ENCODE results near the gene PSAPL1.

Gene PSAPL1

DNA sequence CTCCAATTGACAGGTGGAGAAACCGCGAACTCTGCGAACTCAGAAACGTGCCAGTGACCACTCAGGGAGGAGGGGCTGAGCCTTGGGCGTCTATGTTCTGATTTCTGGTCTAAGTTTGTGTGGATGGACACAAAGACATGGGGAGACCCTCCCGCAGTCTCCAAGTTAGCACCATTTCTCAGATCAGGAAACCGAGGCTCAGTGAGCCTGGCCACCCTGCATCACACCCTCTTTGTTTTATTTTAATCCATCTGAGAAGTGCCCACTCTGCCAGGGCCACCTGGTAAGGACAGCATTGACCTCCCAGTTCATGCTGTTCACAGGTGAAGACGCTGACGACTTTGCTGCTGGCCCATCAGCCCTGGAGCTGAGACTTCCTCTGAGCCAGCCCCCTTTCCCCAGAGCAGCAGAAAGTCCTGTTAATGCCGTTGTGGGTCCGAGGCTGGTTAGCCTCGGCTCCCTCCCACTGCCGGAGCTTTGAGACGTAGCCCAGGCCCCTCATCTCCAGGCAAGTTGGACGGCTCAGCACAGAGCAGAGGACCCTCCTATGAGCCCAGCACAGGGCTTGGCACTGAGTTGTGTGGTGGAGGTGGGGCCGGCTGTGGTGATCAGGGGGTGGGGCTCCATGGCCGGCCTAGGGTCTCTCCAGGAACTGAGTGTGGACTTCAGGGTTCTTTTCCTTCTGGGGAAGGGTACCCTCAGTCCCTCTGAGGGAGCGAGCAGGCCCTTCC lies 43.7 kb downstream of the PSAPL1 start:
- H3K27me3 ChIP-seq (ENCODE audit: low read depth, low read length) = no peaks in the 10 kb centered on the region
- no peak overlapping the region for H3K4me3 ChIP-seq (ENCODE audit: low read depth in 1 of 2, low read length in 2 of 2)
- H3K27ac ChIP-seq (ENCODE audit: low read length) = no peak overlapping the region

DNA sequence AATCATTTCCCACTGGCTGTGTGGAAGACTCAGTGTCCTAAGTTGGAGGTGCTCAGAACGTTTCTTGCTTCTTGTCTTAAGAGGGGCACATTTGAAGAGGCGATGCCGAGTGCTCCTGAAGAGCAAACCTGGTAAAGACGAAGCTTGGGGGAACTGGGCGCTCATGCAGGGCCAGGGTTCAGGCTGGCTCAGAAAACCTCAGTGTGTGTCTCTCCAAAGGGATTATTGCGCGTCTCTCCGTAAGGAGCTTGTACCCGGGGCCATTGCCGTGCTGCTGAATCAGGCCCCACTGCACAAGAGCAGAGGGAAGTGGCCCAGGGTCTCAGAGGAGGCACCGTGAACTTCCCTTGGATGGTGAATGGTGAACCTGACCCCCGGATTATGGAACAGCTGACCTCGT lies 44.4 kb downstream of the PSAPL1 start:
- no peak overlapping the region for H3K27ac ChIP-seq (ENCODE audit: low read length)
- H3K4me1 ChIP-seq (ENCODE audit: control insufficient read depth in 1 of 2, insufficient read depth in 2 of 2, low read length in 2 of 2) = no peaks in the 10 kb centered on the region
- H3K27me3 ChIP-seq (ENCODE audit: low read depth, low read length) = no peaks in the 10 kb centered on the region
- no peaks in the 10 kb centered on the region for H3K9me3 ChIP-seq (ENCODE audit: control insufficient read depth in 1 of 2, low read length in 2 of 2)
- H3K4me3 ChIP-seq (ENCODE audit: low read depth in 1 of 2, low read length in 2 of 2) = no peak overlapping the region
- H3K36me3 ChIP-seq (ENCODE audit: control insufficient read depth in 1 of 2, insufficient read depth in 2 of 2, low read length in 2 of 2) = no peaks in the 10 kb centered on the region

More for the DNA sequence above, 43.7 kb downstream of the PSAPL1 start:
- Histone ChIP-seq H3K4me1 (ENCODE audit: control insufficient read depth in 1 of 2, insufficient read depth in 2 of 2, low read length in 2 of 2) (no peaks in the 10 kb centered on the region), H3K36me3 (ENCODE audit: control insufficient read depth in 1 of 2, insufficient read depth in 2 of 2, low read length in 2 of 2) (no peaks in the 10 kb centered on the region), H3K9me3 (ENCODE audit: control insufficient read depth in 1 of 2, low read length in 2 of 2) (no peaks in the 10 kb centered on the region)

DNA sequence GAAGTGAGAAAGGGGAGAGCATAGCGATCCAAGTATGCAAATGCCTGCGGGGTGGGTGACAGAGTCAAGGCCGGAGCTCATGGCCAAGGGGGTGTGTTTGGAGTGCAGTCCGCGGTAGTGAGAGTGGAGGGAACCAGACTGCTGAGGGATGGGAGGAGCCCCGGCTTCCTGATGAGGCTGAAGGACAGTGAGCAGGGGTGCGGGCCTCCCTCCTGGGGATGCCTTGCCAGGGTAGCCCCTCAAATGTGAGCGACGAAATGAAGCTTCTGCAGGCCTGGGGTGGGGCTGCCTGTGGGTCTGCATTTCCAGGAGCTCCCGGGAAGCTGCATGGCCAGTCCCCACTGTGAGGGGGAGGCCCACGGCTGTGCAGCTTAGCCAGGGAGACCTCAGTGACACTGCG lies 45.0 kb downstream of the PSAPL1 start:
- no peaks in the 10 kb centered on the region for H3K9me3 ChIP-seq (ENCODE audit: control insufficient read depth in 1 of 2, low read length in 2 of 2)
- H3K4me3 ChIP-seq (ENCODE audit: low read depth in 1 of 2, low read length in 2 of 2) = no peak overlapping the region
- no peak overlapping the region for H3K27ac ChIP-seq (ENCODE audit: low read length)
- H3K36me3 ChIP-seq (ENCODE audit: control insufficient read depth in 1 of 2, insufficient read depth in 2 of 2, low read length in 2 of 2) = no peaks in the 10 kb centered on the region
- no peaks in the 10 kb centered on the region for H3K27me3 ChIP-seq (ENCODE audit: low read depth, low read length)
- no peaks in the 10 kb centered on the region for H3K4me1 ChIP-seq (ENCODE audit: control insufficient read depth in 1 of 2, insufficient read depth in 2 of 2, low read length in 2 of 2)

DNA sequence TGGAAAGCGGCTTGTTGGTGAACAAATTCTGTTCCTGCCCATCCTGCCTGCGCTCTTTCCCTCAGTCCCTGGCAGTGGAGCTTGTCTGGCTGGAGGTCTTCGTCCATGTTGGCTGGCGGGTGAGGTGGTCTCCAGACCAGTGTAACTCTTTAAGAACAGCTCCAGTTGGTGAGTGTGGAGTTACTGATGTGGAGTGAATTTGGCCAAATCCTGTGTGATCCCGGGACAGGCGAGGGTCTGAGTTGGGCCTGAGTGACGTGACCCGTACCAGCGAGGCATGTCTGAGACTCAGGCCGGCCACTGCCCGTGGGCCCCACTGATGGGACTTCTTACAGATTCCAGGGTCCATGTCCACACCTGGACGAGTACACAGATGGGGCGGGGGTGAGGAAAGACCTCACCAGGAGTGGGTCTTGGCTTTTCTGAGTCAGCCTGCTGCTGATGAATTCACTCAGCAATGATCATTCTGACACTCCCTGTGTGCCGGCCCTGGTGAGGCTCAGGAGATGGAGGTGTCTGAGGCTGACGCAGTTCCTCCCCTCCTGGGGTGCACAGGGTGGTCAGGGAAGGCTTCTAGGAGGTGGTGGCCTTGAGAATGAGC lies 45.5 kb downstream of the PSAPL1 start:
- H3K36me3 ChIP-seq (ENCODE audit: control insufficient read depth in 1 of 2, insufficient read depth in 2 of 2, low read length in 2 of 2) = no peaks in the 10 kb centered on the region
- H3K27me3 ChIP-seq (ENCODE audit: low read depth, low read length) = no peaks in the 10 kb centered on the region
- no peak overlapping the region for H3K4me3 ChIP-seq (ENCODE audit: low read depth in 1 of 2, low read length in 2 of 2)
- no peak overlapping the region for H3K27ac ChIP-seq (ENCODE audit: low read length)
- no peaks in the 10 kb centered on the region for H3K9me3 ChIP-seq (ENCODE audit: control insufficient read depth in 1 of 2, low read length in 2 of 2)
- H3K4me1 ChIP-seq (ENCODE audit: control insufficient read depth in 1 of 2, insufficient read depth in 2 of 2, low read length in 2 of 2) = no peaks in the 10 kb centered on the region

DNA sequence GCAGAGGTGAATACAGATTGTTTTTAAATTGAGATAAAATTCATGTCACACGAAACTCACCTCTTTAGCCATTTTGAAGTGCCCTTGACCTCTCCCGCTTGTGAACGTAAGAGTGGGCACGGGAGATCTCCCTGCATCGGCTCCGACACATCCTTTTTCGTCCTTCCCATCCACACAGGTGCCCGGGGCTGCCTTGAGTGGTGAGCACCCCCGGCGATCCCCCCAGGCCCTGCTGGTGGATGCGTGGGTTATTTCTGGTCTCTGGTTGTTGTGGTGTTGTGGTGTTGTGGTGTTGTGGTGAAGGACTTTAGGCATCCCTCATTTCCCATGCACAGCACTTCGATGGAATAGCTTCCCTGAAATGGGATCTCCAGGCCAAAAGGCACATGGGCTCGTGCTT lies 46.1 kb downstream of the PSAPL1 start:
- Histone ChIP-seq H3K4me3 (ENCODE audit: low read depth in 1 of 2, low read length in 2 of 2) (no peak overlapping the region), H3K9me3 (ENCODE audit: control insufficient read depth in 1 of 2, low read length in 2 of 2) (no peaks in the 10 kb centered on the region), H3K27ac (ENCODE audit: low read length) (no peak overlapping the region), H3K27me3 (ENCODE audit: low read depth, low read length) (no peaks in the 10 kb centered on the region), H3K4me1 (ENCODE audit: control insufficient read depth in 1 of 2, insufficient read depth in 2 of 2, low read length in 2 of 2) (no peaks in the 10 kb centered on the region), H3K36me3 (ENCODE audit: control insufficient read depth in 1 of 2, insufficient read depth in 2 of 2, low read length in 2 of 2) (no peaks in the 10 kb centered on the region)

DNA sequence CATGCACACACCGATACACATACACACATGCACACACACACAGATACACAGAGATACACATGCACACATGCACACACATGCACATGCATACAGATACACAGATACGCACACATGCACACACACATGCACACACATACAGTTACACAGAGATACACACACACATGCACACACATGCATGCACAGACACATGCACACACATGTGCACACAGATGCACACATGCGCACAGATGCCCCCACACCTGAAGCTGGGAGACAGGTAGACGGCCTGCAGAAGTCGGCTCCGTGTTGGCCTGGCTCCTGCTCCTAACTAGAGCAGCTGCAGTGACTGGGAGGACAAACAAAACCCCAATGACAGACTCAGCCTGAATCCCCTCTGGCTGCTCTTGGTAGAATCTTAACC lies 46.8 kb downstream of the PSAPL1 start:
- H3K27ac ChIP-seq (ENCODE audit: low read length) = no peak overlapping the region
- no peak overlapping the region for H3K4me3 ChIP-seq (ENCODE audit: low read depth in 1 of 2, low read length in 2 of 2)
- no peaks in the 10 kb centered on the region for H3K4me1 ChIP-seq (ENCODE audit: control insufficient read depth in 1 of 2, insufficient read depth in 2 of 2, low read length in 2 of 2)
- no peaks in the 10 kb centered on the region for H3K27me3 ChIP-seq (ENCODE audit: low read depth, low read length)
- H3K9me3 ChIP-seq (ENCODE audit: control insufficient read depth in 1 of 2, low read length in 2 of 2) = no peaks in the 10 kb centered on the region
- no peaks in the 10 kb centered on the region for H3K36me3 ChIP-seq (ENCODE audit: control insufficient read depth in 1 of 2, insufficient read depth in 2 of 2, low read length in 2 of 2)

DNA sequence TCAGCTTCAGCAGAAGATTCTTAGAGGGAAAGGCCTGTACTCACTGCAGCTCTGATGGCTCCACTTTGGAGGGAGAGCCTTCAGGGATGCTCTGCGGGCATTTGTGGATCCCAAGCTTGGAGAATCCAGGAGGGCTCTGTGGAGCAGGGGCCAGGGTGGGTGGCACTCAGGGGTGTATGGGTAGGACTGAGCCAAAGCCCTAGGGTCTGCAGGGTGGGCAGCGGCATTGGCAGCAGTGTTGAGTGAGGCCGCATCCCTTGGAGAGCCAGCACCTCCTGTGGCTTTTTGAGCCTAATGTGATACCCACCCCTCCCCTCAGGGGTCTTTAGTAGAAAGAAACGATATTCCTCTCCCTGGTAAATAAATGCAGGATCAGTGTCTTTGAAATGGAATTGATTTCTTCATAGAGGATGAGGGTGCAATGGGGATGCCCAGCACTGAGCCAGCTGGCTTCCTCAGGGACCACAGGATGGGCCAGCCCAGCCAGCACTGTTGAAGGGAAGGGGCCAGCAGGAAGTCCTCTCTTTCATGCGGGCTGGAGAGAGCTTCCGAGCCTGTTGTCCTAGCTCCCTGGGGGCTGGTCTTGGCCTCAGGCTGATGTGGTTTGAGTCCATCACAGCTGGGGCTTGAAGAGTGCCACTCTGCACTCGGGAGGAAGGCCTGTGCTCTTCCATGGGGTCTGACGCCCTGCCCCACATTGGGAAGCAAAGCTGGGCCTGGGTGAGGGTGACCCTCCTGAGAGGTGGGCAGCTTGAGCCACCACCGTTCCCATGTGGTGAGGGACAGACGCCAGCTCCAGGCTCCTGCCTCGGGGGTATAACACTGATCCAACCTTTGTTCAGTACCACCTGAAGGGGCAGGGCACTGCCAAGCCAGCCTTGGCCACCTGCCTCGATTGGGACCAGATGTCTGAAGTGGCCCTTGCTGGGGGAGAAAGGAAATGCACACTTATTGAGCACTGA lies 49.5 kb downstream of the PSAPL1 start:
- Histone ChIP-seq H3K27me3 (ENCODE audit: low read depth, low read length) (no peaks in the 10 kb centered on the region), H3K27ac (ENCODE audit: low read length) (no peak overlapping the region), H3K4me1 (ENCODE audit: control insufficient read depth in 1 of 2, insufficient read depth in 2 of 2, low read length in 2 of 2) (no peaks in the 10 kb centered on the region), H3K36me3 (ENCODE audit: control insufficient read depth in 1 of 2, insufficient read depth in 2 of 2, low read length in 2 of 2) (no peaks in the 10 kb centered on the region), H3K9me3 (ENCODE audit: control insufficient read depth in 1 of 2, low read length in 2 of 2) (no peaks in the 10 kb centered on the region), H3K4me3 (ENCODE audit: low read depth in 1 of 2, low read length in 2 of 2) (no peak overlapping the region)

GRCh38 chr4:7384003-7384928 lies 50.5 kb downstream of the PSAPL1 start:
- no peaks in the 10 kb centered on the region for H3K27me3 ChIP-seq (ENCODE audit: low read depth, low read length)
- H3K4me3 ChIP-seq (ENCODE audit: low read depth in 1 of 2, low read length in 2 of 2) = no peak overlapping the region
- no peaks in the 10 kb centered on the region for H3K9me3 ChIP-seq (ENCODE audit: control insufficient read depth in 1 of 2, low read length in 2 of 2)
- peaks cover 0 to 2% of the 10 kb centered on the region in 2 donors for H3K4me1 ChIP-seq (ENCODE audit: control insufficient read depth in 1 of 2, insufficient read depth in 2 of 2, low read length in 2 of 2)
- no peak overlapping the region for H3K27ac ChIP-seq (ENCODE audit: low read length)
- no peaks in the 10 kb centered on the region for H3K36me3 ChIP-seq (ENCODE audit: control insufficient read depth in 1 of 2, insufficient read depth in 2 of 2, low read length in 2 of 2)

DNA sequence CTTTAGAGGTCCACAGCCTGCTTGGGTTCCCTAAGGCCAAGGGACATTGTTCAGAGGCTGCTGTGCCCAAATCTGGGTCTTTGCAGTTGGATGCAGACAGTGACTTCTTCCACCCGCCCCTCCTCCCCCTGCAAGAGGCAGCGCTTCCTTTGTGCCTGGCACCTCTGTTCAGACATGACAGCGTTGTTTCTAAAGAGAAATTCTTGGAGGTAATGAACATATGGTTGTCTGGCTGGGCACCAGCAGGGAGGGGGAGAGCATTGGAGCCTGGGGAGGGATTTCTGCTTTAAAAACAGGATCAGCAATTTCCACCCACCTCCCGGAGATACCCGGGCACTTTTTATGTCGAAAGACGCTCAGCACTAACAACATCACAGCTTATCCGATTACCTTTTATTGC lies 51.5 kb downstream of the PSAPL1 start:
- Histone ChIP-seq H3K4me3 (ENCODE audit: low read depth in 1 of 2, low read length in 2 of 2) (no peak overlapping the region), H3K4me1 (ENCODE audit: control insufficient read depth in 1 of 2, insufficient read depth in 2 of 2, low read length in 2 of 2) (peaks cover 0 to 3% of the 10 kb centered on the region in 2 donors), H3K9me3 (ENCODE audit: control insufficient read depth in 1 of 2, low read length in 2 of 2) (no peaks in the 10 kb centered on the region), H3K36me3 (ENCODE audit: control insufficient read depth in 1 of 2, insufficient read depth in 2 of 2, low read length in 2 of 2) (no peaks in the 10 kb centered on the region), H3K27ac (ENCODE audit: low read length) (no peak overlapping the region), H3K27me3 (ENCODE audit: low read depth, low read length) (peaks cover 3% of the 10 kb centered on the region)

GRCh38 chr4:7382634-7383014 lies 52.1 kb downstream of the PSAPL1 start:
- H3K27me3 ChIP-seq (ENCODE audit: low read depth, low read length) = peaks cover 3% of the 10 kb centered on the region
- H3K4me1 ChIP-seq (ENCODE audit: control insufficient read depth in 1 of 2, insufficient read depth in 2 of 2, low read length in 2 of 2) = peaks cover 0 to 3% of the 10 kb centered on the region in 2 donors
- H3K27ac ChIP-seq (ENCODE audit: low read length) = no peak overlapping the region

More at GRCh38 chr4:7382634-7383014, 52.1 kb downstream of the PSAPL1 start:
- Histone ChIP-seq H3K9me3 (ENCODE audit: control insufficient read depth in 1 of 2, low read length in 2 of 2) (no peaks in the 10 kb centered on the region), H3K4me3 (ENCODE audit: low read depth in 1 of 2, low read length in 2 of 2) (no peak overlapping the region), H3K36me3 (ENCODE audit: control insufficient read depth in 1 of 2, insufficient read depth in 2 of 2, low read length in 2 of 2) (no peaks in the 10 kb centered on the region)

Data from muscle layer of duodenum (tissue), 2 donors.